WTC11 (cell line): ENCODE results near the gene SNRNP70. TPM values are rescaled to one million over a fixed set of nuclear protein-coding genes. Genes with fewer than 3 reads are reported as not detected.
A peak's percentile ranks its signal among the peaks of the same experiment; 100 is the strongest.

Experiments
- ATAC-seq: fragments of 200-7000 bp; cut with Tn5 transposase; 2 replicates; pipeline ENCODE4 v1.10.0; 2021; ENCODE audit warnings: mild to moderate bottlenecking, moderate library complexity
- CTCF ChIA-PET: fragments of 300-600 bp; sonication (Branson Sonifier 250); formaldehyde crosslinking; loops from one replicate; lab custom pipeline; 2021; ENCODE audit warnings: antibody characterized with exemption; lab: Charles Lee
- POLR2A ChIA-PET: fragments of 350-600 bp; sonication (Branson Sonifier 250); formaldehyde crosslinking; loops from one replicate; lab custom pipeline; 2021; ENCODE audit warnings: antibody characterized with exemption; lab: Charles Lee
- DNase-seq: peaks from one replicate; pipeline ENCODE4 v3.0.0; 2021; ENCODE audit warnings: low spot score
- H3K27ac Mint-ChIP-seq: 2 replicates; pipeline ENCODE4 v1.8.0; 2021; ENCODE audit warnings: mixed read lengths
- H3K27me3 Mint-ChIP-seq: 2 replicates; pipeline ENCODE4 v1.8.0; 2021; ENCODE audit warnings: low read depth, mild to moderate bottlenecking, moderate library complexity, mixed read lengths
- H3K36me3 Mint-ChIP-seq: 2 replicates; pipeline ENCODE4 v1.8.0; 2021; ENCODE audit warnings: mixed read lengths
- H3K4me1 Mint-ChIP-seq: 2 replicates; pipeline ENCODE4 v1.8.0; 2022; ENCODE audit warnings: mixed read lengths
- H3K4me3 Mint-ChIP-seq: 2 replicates; pipeline ENCODE4 v1.8.0; 2021; ENCODE audit warnings: mild to moderate bottlenecking, moderate library complexity, mixed read lengths
- H3K9me3 Mint-ChIP-seq: 2 replicates; pipeline ENCODE4 v1.8.0; 2021; ENCODE audit warnings: mixed read lengths
- ATF1 ChIP-seq: sonication (generic); formaldehyde crosslinking; IDR thresholded peaks from 2 replicates; pipeline ENCODE4 v1.8.1; 2023; ENCODE audit warnings: mild to moderate bottlenecking, moderate library complexity, missing genetic modification reagents
- ESRRA ChIP-seq: sonication (generic); formaldehyde crosslinking; IDR thresholded peaks from 2 replicates; pipeline ENCODE4 v1.8.1; 2022; ENCODE audit warnings: mild to moderate bottlenecking, missing genetic modification reagents, borderline replicate concordance
- FOXP1 ChIP-seq: sonication (generic); formaldehyde crosslinking; IDR thresholded peaks from 2 replicates; pipeline ENCODE4 v1.8.0; 2022; ENCODE audit warnings: missing genetic modification reagents, mild to moderate bottlenecking, moderate library complexity, borderline replicate concordance
- GTF2I ChIP-seq: fragments of 250-450 bp; sonication (Bioruptor Pico); conservative IDR thresholded peaks from 2 replicates; pipeline ENCODE4 v1.4.0; 2021; ENCODE audit warnings: mild to moderate bottlenecking
- JAZF1 ChIP-seq: fragments of 250-450 bp; sonication (Bioruptor Pico); IDR thresholded peaks from 2 replicates; pipeline ENCODE4 v1.9.0; 2021; ENCODE audit warnings: moderate library complexity, mild to moderate bottlenecking, inconsistent platforms
- MXD4 ChIP-seq: fragments of 250-450 bp; sonication (Bioruptor Pico); IDR thresholded peaks from 2 replicates; pipeline ENCODE4 v1.8.0; 2021; ENCODE audit warnings: mild to moderate bottlenecking, moderate library complexity, borderline replicate concordance
- NFATC4 ChIP-seq: fragments of 250-450 bp; sonication (Bioruptor Pico); IDR thresholded peaks from 2 replicates; pipeline ENCODE4 v1.9.0; 2021; ENCODE audit warnings: mild to moderate bottlenecking
- NFE2L1 ChIP-seq: sonication (generic); formaldehyde crosslinking; IDR thresholded peaks from 2 replicates; pipeline ENCODE4 v1.8.1; 2023; ENCODE audit warnings: missing genetic modification reagents
- NR2C2 ChIP-seq: sonication (generic); formaldehyde crosslinking; IDR thresholded peaks from 2 replicates; pipeline ENCODE4 v1.8.0; 2022; ENCODE audit warnings: mild to moderate bottlenecking, missing genetic modification reagents
- RORB ChIP-seq: fragments of 250-450 bp; sonication (Bioruptor Pico); IDR thresholded peaks from 2 replicates; pipeline ENCODE4 v1.9.0; 2021; ENCODE audit warnings: mild to moderate bottlenecking
- TEAD1 ChIP-seq: sonication (generic); formaldehyde crosslinking; IDR thresholded peaks from 2 replicates; pipeline ENCODE4 v1.8.0; 2022; ENCODE audit warnings: mild to moderate bottlenecking, missing genetic modification reagents
- ZBTB21 ChIP-seq: sonication (generic); formaldehyde crosslinking; IDR thresholded peaks from 2 replicates; pipeline ENCODE4 v1.8.1; 2023; ENCODE audit warnings: mild to moderate bottlenecking, missing genetic modification reagents, borderline replicate concordance
- ZNF232 ChIP-seq: sonication (generic); formaldehyde crosslinking; IDR thresholded peaks from 2 replicates; pipeline ENCODE4 v1.8.0; 2022; ENCODE audit warnings: mild to moderate bottlenecking, missing genetic modification reagents
- ZNF317 ChIP-seq: sonication (generic); formaldehyde crosslinking; IDR thresholded peaks from 2 replicates; pipeline ENCODE4 v1.8.1; 2023; ENCODE audit warnings: low read depth, mild to moderate bottlenecking, moderate library complexity, missing genetic modification reagents, borderline replicate concordance
- total RNA-seq: library from RNA; stranded (reverse); gene quantifications from 3 replicates; pipeline ENCODE4 v1.2.3, GENCODE V29; 2021
- TF ChIP-seq, protein P1 (sequence below): sonication (generic); formaldehyde crosslinking; IDR thresholded peaks from 2 replicates; pipeline ENCODE4 v1.8.0; 2022; ENCODE audit warnings: mild to moderate bottlenecking, missing genetic modification reagents
- TF ChIP-seq, protein P2 (sequence below): sonication (generic); formaldehyde crosslinking; conservative IDR thresholded peaks from 2 replicates; pipeline ENCODE4 v1.8.1; 2022; ENCODE audit warnings: mild to moderate bottlenecking, missing genetic modification reagents
- TF ChIP-seq, protein P3 (sequence below): sonication (generic); formaldehyde crosslinking; IDR thresholded peaks from 2 replicates; pipeline ENCODE4 v1.8.0; 2023; ENCODE audit warnings: mild to moderate bottlenecking, missing genetic modification reagents
- TF ChIP-seq, protein P4 (sequence below): sonication (generic); formaldehyde crosslinking; IDR thresholded peaks from 2 replicates; pipeline ENCODE4 v1.8.0; 2022; ENCODE audit warnings: mild to moderate bottlenecking, missing genetic modification reagents
- TF ChIP-seq, protein P5 (sequence below): sonication (generic); formaldehyde crosslinking; IDR thresholded peaks from 2 replicates; pipeline ENCODE4 v1.8.1; 2023; ENCODE audit warnings: mild to moderate bottlenecking, missing genetic modification reagents
- TF ChIP-seq, protein P6 (sequence below): sonication (generic); formaldehyde crosslinking; IDR thresholded peaks from 2 replicates; pipeline ENCODE4 v1.8.1; 2023; ENCODE audit warnings: mild to moderate bottlenecking, missing genetic modification reagents, moderate library complexity
- TF ChIP-seq, protein P7 (sequence below): sonication (generic); formaldehyde crosslinking; IDR thresholded peaks from 2 replicates; pipeline ENCODE4 v1.8.0; 2022; ENCODE audit warnings: mild to moderate bottlenecking, missing genetic modification reagents
- TF ChIP-seq, protein P8 (sequence below): sonication (generic); formaldehyde crosslinking; IDR thresholded peaks from 2 replicates; pipeline ENCODE4 v1.8.0; 2023; ENCODE audit warnings: missing genetic modification reagents
- TF ChIP-seq, protein P9 (sequence below): sonication (generic); formaldehyde crosslinking; IDR thresholded peaks from 2 replicates; pipeline ENCODE4 v1.8.0; 2023; ENCODE audit warnings: missing genetic modification reagents, mild to moderate bottlenecking, borderline replicate concordance

SNRNP70 gene
- total RNA-seq, 1 experiment from 2014 or later, result 266 TPM

DNA sequence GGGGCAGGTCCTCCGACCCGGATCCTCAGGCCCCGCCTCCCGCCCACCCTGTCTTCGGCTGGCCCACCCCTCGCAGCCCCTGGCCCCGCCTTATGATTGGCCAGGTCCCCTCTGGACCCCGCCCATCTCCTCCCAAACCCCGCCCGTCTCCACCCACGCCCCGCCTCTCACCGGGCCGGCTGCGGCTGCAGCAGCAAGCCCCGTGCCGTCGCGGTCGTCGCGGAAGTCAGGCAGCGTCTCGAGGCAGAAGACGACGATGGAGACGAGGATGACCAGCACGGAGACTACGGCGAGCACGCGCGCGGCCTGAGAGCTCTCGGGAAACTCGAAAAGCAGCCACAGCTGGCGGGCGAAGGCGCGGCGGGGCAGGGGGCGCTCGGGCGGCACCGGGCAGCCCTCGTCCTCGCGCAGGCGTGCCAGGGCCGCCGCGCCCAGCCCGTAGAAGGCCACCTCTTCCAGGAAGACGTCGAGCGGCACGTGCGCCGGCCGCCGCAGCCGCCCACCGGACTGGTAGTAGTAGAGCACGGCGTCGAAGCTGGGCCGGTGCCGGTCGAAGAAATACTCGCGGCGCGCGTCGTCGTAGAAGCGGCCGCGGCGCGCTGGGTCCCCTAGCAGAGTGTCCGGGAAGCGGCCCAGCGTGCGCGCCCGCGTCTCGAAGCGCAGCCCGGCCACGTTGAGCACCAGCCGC lies 13.2 kb upstream of the SNRNP70 start:
- peak overlapping the region; percentile 71 for H3K4me3 Mint-ChIP-seq
- CTCF ChIA-PET, result interaction anchor here (1.3 to 3.3 kb wide), 2 partner anchors 16 to 26 kb away, joined by 3 to 10 read pairs; no protein-coding TSS in a partner anchor
- H3K27ac Mint-ChIP-seq, result no peak overlapping the region
- ATAC-seq (peak; percentile 91), DNase-seq (peak; percentile 94)
- peaks cover 12% of the 10 kb centered on the region for H3K4me1 Mint-ChIP-seq
- H3K9me3 Mint-ChIP-seq, result peaks cover 8% of the 10 kb centered on the region
- no peaks in the 10 kb centered on the region; the same call in 1 of the 2 replicates for H3K36me3 Mint-ChIP-seq
- POLR2A ChIA-PET, result no interaction called here
- H3K27me3 Mint-ChIP-seq, result peaks cover 89% of the 10 kb centered on the region
- TF ChIP-seq TEAD1 (CRISPR knock-in tag) (peak; percentile 97), ATF1 (no peak; the same call in 1 of the 2 replicates), ZNF317 (CRISPR knock-in tag) (0 out of 2 replicates have a peak, but pooled peaks have one; percentile 9), RORB (CRISPR knock-in tag) (no peak), FOXP1 (CRISPR knock-in tag) (peak; percentile 98), NFE2L1 (peak; percentile 93), GTF2I (CRISPR knock-in tag) (no peak), JAZF1 (CRISPR knock-in tag) (no peak), ZNF232 (CRISPR knock-in tag) (peak; percentile 79; the same call in 1 of the 2 replicates), MXD4 (CRISPR knock-in tag) (no peak), NR2C2 (CRISPR knock-in tag) (peak; percentile 69; the same call in 1 of the 2 replicates), ESRRA (CRISPR knock-in tag) (peak; percentile 93; the same call in 1 of the 2 replicates), ZBTB21 (0 out of 2 replicates have a peak, but pooled peaks have one; percentile 32), NFATC4 (CRISPR knock-in tag) (no peak)
- TF ChIP-seq, protein P1, sequence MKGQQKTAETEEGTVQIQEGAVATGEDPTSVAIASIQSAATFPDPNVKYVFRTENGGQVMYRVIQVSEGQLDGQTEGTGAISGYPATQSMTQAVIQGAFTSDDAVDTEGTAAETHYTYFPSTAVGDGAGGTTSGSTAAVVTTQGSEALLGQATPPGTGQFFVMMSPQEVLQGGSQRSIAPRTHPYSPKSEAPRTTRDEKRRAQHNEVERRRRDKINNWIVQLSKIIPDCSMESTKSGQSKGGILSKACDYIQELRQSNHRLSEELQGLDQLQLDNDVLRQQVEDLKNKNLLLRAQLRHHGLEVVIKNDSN (CRISPR knock-in tag), result peak; percentile 65; the same call in 1 of the 2 replicates
- TF ChIP-seq, protein P2, sequence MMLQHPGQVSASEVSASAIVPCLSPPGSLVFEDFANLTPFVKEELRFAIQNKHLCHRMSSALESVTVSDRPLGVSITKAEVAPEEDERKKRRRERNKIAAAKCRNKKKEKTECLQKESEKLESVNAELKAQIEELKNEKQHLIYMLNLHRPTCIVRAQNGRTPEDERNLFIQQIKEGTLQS (CRISPR knock-in tag), result no peak
- TF ChIP-seq, protein P3, sequence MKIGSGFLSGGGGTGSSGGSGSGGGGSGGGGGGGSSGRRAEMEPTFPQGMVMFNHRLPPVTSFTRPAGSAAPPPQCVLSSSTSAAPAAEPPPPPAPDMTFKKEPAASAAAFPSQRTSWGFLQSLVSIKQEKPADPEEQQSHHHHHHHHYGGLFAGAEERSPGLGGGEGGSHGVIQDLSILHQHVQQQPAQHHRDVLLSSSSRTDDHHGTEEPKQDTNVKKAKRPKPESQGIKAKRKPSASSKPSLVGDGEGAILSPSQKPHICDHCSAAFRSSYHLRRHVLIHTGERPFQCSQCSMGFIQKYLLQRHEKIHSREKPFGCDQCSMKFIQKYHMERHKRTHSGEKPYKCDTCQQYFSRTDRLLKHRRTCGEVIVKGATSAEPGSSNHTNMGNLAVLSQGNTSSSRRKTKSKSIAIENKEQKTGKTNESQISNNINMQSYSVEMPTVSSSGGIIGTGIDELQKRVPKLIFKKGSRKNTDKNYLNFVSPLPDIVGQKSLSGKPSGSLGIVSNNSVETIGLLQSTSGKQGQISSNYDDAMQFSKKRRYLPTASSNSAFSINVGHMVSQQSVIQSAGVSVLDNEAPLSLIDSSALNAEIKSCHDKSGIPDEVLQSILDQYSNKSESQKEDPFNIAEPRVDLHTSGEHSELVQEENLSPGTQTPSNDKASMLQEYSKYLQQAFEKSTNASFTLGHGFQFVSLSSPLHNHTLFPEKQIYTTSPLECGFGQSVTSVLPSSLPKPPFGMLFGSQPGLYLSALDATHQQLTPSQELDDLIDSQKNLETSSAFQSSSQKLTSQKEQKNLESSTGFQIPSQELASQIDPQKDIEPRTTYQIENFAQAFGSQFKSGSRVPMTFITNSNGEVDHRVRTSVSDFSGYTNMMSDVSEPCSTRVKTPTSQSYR, result peak; percentile 81; the same call in 1 of the 2 replicates
- TF ChIP-seq, protein P4, sequence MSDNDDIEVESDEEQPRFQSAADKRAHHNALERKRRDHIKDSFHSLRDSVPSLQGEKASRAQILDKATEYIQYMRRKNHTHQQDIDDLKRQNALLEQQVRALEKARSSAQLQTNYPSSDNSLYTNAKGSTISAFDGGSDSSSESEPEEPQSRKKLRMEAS (CRISPR knock-in tag), result peak; percentile 97
- TF ChIP-seq, protein P5, sequence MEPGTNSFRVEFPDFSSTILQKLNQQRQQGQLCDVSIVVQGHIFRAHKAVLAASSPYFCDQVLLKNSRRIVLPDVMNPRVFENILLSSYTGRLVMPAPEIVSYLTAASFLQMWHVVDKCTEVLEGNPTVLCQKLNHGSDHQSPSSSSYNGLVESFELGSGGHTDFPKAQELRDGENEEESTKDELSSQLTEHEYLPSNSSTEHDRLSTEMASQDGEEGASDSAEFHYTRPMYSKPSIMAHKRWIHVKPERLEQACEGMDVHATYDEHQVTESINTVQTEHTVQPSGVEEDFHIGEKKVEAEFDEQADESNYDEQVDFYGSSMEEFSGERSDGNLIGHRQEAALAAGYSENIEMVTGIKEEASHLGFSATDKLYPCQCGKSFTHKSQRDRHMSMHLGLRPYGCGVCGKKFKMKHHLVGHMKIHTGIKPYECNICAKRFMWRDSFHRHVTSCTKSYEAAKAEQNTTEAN (CRISPR knock-in tag), result peak; percentile 75; the same call in 1 of the 2 replicates
- TF ChIP-seq, protein P6, sequence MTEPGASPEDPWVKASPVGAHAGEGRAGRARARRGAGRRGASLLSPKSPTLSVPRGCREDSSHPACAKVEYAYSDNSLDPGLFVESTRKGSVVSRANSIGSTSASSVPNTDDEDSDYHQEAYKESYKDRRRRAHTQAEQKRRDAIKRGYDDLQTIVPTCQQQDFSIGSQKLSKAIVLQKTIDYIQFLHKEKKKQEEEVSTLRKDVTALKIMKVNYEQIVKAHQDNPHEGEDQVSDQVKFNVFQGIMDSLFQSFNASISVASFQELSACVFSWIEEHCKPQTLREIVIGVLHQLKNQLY (CRISPR knock-in tag), result no peak
- TF ChIP-seq, protein P7, sequence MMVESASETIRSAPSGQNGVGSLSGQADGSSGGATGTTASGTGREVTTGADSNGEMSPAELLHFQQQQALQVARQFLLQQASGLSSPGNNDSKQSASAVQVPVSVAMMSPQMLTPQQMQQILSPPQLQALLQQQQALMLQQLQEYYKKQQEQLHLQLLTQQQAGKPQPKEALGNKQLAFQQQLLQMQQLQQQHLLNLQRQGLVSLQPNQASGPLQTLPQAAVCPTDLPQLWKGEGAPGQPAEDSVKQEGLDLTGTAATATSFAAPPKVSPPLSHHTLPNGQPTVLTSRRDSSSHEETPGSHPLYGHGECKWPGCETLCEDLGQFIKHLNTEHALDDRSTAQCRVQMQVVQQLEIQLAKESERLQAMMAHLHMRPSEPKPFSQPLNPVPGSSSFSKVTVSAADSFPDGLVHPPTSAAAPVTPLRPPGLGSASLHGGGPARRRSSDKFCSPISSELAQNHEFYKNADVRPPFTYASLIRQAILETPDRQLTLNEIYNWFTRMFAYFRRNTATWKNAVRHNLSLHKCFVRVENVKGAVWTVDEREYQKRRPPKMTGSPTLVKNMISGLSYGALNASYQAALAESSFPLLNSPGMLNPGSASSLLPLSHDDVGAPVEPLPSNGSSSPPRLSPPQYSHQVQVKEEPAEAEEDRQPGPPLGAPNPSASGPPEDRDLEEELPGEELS (CRISPR knock-in tag), result peak; percentile 95
- TF ChIP-seq, protein P8, sequence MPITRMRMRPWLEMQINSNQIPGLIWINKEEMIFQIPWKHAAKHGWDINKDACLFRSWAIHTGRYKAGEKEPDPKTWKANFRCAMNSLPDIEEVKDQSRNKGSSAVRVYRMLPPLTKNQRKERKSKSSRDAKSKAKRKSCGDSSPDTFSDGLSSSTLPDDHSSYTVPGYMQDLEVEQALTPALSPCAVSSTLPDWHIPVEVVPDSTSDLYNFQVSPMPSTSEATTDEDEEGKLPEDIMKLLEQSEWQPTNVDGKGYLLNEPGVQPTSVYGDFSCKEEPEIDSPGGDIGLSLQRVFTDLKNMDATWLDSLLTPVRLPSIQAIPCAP (CRISPR knock-in tag), result peak; percentile 93
- TF ChIP-seq, protein P9, sequence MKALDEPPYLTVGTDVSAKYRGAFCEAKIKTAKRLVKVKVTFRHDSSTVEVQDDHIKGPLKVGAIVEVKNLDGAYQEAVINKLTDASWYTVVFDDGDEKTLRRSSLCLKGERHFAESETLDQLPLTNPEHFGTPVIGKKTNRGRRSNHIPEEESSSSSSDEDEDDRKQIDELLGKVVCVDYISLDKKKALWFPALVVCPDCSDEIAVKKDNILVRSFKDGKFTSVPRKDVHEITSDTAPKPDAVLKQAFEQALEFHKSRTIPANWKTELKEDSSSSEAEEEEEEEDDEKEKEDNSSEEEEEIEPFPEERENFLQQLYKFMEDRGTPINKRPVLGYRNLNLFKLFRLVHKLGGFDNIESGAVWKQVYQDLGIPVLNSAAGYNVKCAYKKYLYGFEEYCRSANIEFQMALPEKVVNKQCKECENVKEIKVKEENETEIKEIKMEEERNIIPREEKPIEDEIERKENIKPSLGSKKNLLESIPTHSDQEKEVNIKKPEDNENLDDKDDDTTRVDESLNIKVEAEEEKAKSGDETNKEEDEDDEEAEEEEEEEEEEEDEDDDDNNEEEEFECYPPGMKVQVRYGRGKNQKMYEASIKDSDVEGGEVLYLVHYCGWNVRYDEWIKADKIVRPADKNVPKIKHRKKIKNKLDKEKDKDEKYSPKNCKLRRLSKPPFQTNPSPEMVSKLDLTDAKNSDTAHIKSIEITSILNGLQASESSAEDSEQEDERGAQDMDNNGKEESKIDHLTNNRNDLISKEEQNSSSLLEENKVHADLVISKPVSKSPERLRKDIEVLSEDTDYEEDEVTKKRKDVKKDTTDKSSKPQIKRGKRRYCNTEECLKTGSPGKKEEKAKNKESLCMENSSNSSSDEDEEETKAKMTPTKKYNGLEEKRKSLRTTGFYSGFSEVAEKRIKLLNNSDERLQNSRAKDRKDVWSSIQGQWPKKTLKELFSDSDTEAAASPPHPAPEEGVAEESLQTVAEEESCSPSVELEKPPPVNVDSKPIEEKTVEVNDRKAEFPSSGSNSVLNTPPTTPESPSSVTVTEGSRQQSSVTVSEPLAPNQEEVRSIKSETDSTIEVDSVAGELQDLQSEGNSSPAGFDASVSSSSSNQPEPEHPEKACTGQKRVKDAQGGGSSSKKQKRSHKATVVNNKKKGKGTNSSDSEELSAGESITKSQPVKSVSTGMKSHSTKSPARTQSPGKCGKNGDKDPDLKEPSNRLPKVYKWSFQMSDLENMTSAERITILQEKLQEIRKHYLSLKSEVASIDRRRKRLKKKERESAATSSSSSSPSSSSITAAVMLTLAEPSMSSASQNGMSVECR, result peak; percentile 95
